Measurements from ENCODE around the gene ZNF777.

DNA sequence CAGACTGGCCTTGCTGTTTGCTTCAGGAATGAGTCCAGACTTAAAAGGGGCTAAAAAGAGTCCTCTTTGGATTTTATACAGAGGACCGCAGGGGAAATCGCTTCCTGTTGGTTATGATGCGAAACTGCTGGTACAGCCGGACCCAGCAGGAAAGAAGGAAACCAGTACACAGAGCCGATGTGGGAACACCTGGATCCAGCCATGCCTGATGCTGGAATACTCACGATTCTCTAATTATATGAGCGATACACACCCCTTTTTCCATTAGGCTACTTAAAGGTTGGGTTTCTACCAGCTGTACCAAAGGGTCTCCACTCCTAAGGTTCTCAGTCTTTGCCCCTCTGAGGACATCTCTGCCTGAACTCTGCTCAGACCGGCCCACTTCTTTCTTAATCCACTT, 27.7 kb downstream of the ZNF777 start:
- TF ChIP-seq, protein P1, sequence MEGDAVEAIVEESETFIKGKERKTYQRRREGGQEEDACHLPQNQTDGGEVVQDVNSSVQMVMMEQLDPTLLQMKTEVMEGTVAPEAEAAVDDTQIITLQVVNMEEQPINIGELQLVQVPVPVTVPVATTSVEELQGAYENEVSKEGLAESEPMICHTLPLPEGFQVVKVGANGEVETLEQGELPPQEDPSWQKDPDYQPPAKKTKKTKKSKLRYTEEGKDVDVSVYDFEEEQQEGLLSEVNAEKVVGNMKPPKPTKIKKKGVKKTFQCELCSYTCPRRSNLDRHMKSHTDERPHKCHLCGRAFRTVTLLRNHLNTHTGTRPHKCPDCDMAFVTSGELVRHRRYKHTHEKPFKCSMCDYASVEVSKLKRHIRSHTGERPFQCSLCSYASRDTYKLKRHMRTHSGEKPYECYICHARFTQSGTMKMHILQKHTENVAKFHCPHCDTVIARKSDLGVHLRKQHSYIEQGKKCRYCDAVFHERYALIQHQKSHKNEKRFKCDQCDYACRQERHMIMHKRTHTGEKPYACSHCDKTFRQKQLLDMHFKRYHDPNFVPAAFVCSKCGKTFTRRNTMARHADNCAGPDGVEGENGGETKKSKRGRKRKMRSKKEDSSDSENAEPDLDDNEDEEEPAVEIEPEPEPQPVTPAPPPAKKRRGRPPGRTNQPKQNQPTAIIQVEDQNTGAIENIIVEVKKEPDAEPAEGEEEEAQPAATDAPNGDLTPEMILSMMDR (IDR thresholded peaks at IDR 0.05; ENCODE audit: insufficient read depth, low read length, poor library complexity, severe bottlenecking), result no peak
- no peak for TF ChIP-seq EZH2phosphoT487 (conservative IDR thresholded peaks at IDR 0.05; ENCODE audit: low read length)

Data from SU-DHL-6 (cell line).